Measurements from ENCODE around the gene SLC47A2. TPM values are rescaled to one million over a fixed set of nuclear protein-coding genes. Genes with fewer than 3 reads are reported as not detected.

The SLC47A2 gene
- total and polyA plus RNA-seq, 2 experiments from 2014 or later: not detected

DNA sequence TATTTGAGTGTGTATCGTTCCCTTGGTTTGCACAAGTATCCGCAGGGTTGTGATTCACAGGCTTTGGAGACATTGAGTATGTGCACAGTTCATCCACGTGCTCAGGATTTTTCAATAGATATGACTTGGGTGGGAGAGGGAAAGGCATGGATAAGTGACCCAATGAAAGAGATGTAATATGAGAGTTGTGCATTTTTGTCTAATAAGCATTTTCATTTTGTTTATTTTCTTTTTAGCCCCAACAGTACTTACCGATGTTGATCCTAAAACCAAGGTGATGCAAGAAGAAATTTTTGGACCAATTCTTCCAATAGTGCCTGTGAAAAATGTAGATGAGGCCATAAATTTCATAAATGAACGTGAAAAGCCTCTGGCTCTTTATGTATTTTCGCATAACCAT, 53.3 kb downstream of the SLC47A2 start (continued):
- TF ChIP-seq POLR2AphosphoS5 (IDR thresholded peaks at IDR 0.05; ENCODE audit: low read depth): no peak

GRCh38 chr17:19661121-19661520, 55.3 kb downstream of the SLC47A2 start:
- no peak overlapping the region for H3K27ac Mint-ChIP-seq
- H3K36me3 Mint-ChIP-seq (ENCODE audit: low read depth): peaks cover 59% of the 10 kb centered on the region
- no peaks in the 10 kb centered on the region for H3K9me3 Mint-ChIP-seq
- peaks cover 18% of the 10 kb centered on the region for H3K4me1 Mint-ChIP-seq
- Histone ChIP-seq H3K27ac (ENCODE audit: low read depth) (no peak overlapping the region), H3K4me1 (ENCODE audit: insufficient read depth) (peaks cover 16% of the 10 kb centered on the region; the same call in 1 of the 2 replicates), H3K79me2 (replicated peaks; ENCODE audit: insufficient read depth) (peaks cover 8% of the 10 kb centered on the region), H3F3A (replicated peaks; ENCODE audit: low read depth) (no peaks in the 10 kb centered on the region), H4K20me1 (replicated peaks; ENCODE audit: insufficient read depth) (peaks cover 9% of the 10 kb centered on the region), H3K36me3 (ENCODE audit: insufficient read depth) (0 out of 2 replicates have a peak, but pooled peaks cover 1% of the 10 kb centered on the region), H3K9me2 (ENCODE audit: insufficient read depth) (no peaks in the 10 kb centered on the region), H3K4me2 (no peak overlapping the region), H3K4me3 (no peak overlapping the region), H2AFZ (no peak overlapping the region), H3K27me3 (ENCODE audit: insufficient read depth) (no peaks in the 10 kb centered on the region)
- H3K4me3 Mint-ChIP-seq: no peak overlapping the region
- ATAC-seq (no peak), DNase-seq (ENCODE audit: low spot score) (no peak)
- TF ChIP-seq, protein P1, sequence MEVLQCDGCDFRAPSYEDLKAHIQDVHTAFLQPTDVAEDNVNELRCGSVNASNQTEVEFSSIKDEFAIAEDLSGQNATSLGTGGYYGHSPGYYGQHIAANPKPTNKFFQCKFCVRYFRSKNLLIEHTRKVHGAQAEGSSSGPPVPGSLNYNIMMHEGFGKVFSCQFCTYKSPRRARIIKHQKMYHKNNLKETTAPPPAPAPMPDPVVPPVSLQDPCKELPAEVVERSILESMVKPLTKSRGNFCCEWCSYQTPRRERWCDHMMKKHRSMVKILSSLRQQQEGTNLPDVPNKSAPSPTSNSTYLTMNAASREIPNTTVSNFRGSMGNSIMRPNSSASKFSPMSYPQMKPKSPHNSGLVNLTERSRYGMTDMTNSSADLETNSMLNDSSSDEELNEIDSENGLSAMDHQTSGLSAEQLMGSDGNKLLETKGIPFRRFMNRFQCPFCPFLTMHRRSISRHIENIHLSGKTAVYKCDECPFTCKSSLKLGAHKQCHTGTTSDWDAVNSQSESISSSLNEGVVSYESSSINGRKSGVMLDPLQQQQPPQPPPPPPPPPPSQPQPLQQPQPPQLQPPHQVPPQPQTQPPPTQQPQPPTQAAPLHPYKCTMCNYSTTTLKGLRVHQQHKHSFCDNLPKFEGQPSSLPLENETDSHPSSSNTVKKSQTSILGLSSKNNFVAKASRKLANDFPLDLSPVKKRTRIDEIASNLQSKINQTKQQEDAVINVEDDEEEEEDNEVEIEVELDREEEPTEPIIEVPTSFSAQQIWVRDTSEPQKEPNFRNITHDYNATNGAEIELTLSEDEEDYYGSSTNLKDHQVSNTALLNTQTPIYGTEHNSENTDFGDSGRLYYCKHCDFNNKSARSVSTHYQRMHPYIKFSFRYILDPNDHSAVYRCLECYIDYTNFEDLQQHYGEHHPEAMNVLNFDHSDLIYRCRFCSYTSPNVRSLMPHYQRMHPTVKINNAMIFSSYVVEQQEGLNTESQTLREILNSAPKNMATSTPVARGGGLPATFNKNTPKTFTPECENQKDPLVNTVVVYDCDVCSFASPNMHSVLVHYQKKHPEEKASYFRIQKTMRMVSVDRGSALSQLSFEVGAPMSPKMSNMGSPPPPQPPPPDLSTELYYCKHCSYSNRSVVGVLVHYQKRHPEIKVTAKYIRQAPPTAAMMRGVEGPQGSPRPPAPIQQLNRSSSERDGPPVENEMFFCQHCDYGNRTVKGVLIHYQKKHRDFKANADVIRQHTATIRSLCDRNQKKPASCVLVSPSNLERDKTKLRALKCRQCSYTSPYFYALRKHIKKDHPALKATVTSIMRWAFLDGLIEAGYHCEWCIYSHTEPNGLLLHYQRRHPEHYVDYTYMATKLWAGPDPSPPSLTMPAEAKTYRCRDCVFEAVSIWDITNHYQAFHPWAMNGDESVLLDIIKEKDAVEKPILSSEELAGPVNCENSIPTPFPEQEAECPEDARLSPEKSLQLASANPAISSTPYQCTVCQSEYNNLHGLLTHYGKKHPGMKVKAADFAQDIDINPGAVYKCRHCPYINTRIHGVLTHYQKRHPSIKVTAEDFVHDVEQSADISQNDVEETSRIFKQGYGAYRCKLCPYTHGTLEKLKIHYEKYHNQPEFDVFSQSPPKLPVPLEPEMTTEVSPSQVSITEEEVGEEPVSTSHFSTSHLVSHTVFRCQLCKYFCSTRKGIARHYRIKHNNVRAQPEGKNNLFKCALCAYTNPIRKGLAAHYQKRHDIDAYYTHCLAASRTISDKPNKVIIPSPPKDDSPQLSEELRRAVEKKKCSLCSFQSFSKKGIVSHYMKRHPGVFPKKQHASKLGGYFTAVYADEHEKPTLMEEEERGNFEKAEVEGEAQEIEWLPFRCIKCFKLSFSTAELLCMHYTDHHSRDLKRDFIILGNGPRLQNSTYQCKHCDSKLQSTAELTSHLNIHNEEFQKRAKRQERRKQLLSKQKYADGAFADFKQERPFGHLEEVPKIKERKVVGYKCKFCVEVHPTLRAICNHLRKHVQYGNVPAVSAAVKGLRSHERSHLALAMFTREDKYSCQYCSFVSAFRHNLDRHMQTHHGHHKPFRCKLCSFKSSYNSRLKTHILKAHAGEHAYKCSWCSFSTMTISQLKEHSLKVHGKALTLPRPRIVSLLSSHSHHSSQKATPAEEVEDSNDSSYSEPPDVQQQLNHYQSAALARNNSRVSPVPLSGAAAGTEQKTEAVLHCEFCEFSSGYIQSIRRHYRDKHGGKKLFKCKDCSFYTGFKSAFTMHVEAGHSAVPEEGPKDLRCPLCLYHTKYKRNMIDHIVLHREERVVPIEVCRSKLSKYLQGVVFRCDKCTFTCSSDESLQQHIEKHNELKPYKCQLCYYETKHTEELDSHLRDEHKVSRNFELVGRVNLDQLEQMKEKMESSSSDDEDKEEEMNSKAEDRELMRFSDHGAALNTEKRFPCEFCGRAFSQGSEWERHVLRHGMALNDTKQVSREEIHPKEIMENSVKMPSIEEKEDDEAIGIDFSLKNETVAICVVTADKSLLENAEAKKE (CRISPR knock-in tag; IDR thresholded peaks at IDR 0.05): no peak
- TF ChIP-seq POLR2AphosphoS5 (IDR thresholded peaks at IDR 0.05; ENCODE audit: low read depth): no peak
- TF ChIP-seq, protein P2, sequence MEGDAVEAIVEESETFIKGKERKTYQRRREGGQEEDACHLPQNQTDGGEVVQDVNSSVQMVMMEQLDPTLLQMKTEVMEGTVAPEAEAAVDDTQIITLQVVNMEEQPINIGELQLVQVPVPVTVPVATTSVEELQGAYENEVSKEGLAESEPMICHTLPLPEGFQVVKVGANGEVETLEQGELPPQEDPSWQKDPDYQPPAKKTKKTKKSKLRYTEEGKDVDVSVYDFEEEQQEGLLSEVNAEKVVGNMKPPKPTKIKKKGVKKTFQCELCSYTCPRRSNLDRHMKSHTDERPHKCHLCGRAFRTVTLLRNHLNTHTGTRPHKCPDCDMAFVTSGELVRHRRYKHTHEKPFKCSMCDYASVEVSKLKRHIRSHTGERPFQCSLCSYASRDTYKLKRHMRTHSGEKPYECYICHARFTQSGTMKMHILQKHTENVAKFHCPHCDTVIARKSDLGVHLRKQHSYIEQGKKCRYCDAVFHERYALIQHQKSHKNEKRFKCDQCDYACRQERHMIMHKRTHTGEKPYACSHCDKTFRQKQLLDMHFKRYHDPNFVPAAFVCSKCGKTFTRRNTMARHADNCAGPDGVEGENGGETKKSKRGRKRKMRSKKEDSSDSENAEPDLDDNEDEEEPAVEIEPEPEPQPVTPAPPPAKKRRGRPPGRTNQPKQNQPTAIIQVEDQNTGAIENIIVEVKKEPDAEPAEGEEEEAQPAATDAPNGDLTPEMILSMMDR (conservative IDR thresholded peaks at IDR 0.05; ENCODE audit: low read depth in 2 of 2): no peak
- TF ChIP-seq ZNF331 (CRISPR knock-in tag; IDR thresholded peaks at IDR 0.05; ENCODE audit: low read depth): no peak
- no peak for TF ChIP-seq NANOG (IDR thresholded peaks at IDR 0.05; ENCODE audit: borderline replicate concordance)
- TF ChIP-seq JUNB (IDR thresholded peaks at IDR 0.05; ENCODE audit: unreplicated experiment): no peak
- no peak for TF ChIP-seq STAT1 (IDR thresholded peaks at IDR 0.05; ENCODE audit: unreplicated experiment)
- H3K27me3 Mint-ChIP-seq (ENCODE audit: insufficient read depth, low read depth, poor library complexity): no peaks in the 10 kb centered on the region
